Stimulated activated CD4-positive, alpha-beta T cell treated with anti-CD3 and anti-CD28 coated beads, Interleukin-4, amount 100 ng/mL, for 4 hours (primary cell): ENCODE data around the gene PRCC.
"Not testable (repeated sequence)": the region's sequence is repeated elsewhere in the genome, so short reads cannot be mapped to it uniquely, and the experiment has no call there.

Experiments used
- DNase-seq, 2 experiments: peaks; one replicate each; pipeline ENCODE4 v3.0.0-alpha.2; 2020

Gene PRCC

GRCh38 chr1:156744786-156745419 is 22.4 kb upstream of the PRCC start:
- DNase-seq = no peak

GRCh38 chr1:156745881-156746280 is 21.5 kb upstream of the PRCC start:
- no peak for DNase-seq

- no peak for DNase-seq
These were observed 21.0 kb upstream of the PRCC start for GRCh38 chr1:156746406-156746727.

- DNase-seq = peak; percentile 49 to 51
These were observed 20.4 kb upstream of the PRCC start for GRCh38 chr1:156746728-156747631.

- no peak for DNase-seq
These were observed 19.3 kb upstream of the PRCC start for GRCh38 chr1:156747742-156748669.

GRCh38 chr1:156748670-156749418 is 18.5 kb upstream of the PRCC start:
- no peak for DNase-seq

- DNase-seq = no peak
These were observed 17.8 kb upstream of the PRCC start for GRCh38 chr1:156749419-156750118.

- DNase-seq = peak; percentile 43 to 66
These were observed 17.1 kb upstream of the PRCC start for GRCh38 chr1:156750191-156750672.

- peak; percentile 39 to 44 for DNase-seq
These were observed 16.5 kb upstream of the PRCC start for GRCh38 chr1:156750711-156751450.

GRCh38 chr1:156751451-156751756 is 15.9 kb upstream of the PRCC start, which contains the start of gene HDGF:
TSS of gene HDGF (minus strand) at chr1:156751675. CDS start at chr1:156751429, 246 bp downstream.
- DNase-seq = no peak

- DNase-seq = peak; percentile 98
These were observed 15.4 kb upstream of the PRCC start for GRCh38 chr1:156751757-156752481.

GRCh38 chr1:156752843-156753482 is 14.4 kb upstream of the PRCC start:
- DNase-seq = no peak

GRCh38 chr1:156754219-156754618 is 13.1 kb upstream of the PRCC start:
- no peak for DNase-seq

- DNase-seq = no peak
These were observed 11.8 kb upstream of the PRCC start for GRCh38 chr1:156755527-156755950.

- no peak for DNase-seq
These were observed 11.0 kb upstream of the PRCC start for GRCh38 chr1:156756355-156756754.

- not testable (repeated sequence) for DNase-seq
These were observed 9.6 kb upstream of the PRCC start for GRCh38 chr1:156757572-156758253.

- DNase-seq = no peak
These were observed 7.1 kb upstream of the PRCC start for GRCh38 chr1:156760092-156760795.

GRCh38 chr1:156760796-156761104 is 6.6 kb upstream of the PRCC start:
- DNase-seq = no peak

- not testable (repeated sequence) for DNase-seq
These were observed 2.2 kb upstream of the PRCC start for GRCh38 chr1:156765136-156765535.
